Small intestine (tissue), 7 donors: ENCODE data around the gene SFRP2. TPM values are rescaled to one million over a fixed set of nuclear protein-coding genes. Genes with fewer than 3 reads are reported as not detected.

ENCODE experiments used
- DNase-seq, 2 donors: peaks; one replicate each; pipeline versions ENCODE4 v3.0.0 to v3.0.0-alpha.2; 2013
- FAIRE-seq: peaks from 2 replicates; lab custom pipeline; 2012; peaks lifted over from hg19 to GRCh38; lab: Jason Lieb, UNC
- H3K27ac ChIP-seq, 3 donors: one replicate each; pipeline ENCODE4 v1.5.1; 2013; ENCODE audit warnings: low read length in 2 of 3, mild to moderate bottlenecking in 2 of 3, control low read depth in 1 of 3, inconsistent platforms in 1 of 3, low read depth in 1 of 3, moderate library complexity in 1 of 3
- H3K27me3 ChIP-seq, 3 donors: one replicate each; pipeline ENCODE4 v1.6.1; 2013; ENCODE audit warnings: low read length in 3 of 3, inconsistent platforms in 1 of 3; ENCODE audit not compliant: control insufficient read depth in 3 of 3, insufficient read depth in 3 of 3
- H3K36me3 ChIP-seq, 3 donors: one replicate each; pipeline ENCODE4 v1.6.1; 2013; ENCODE audit warnings: low read length in 3 of 3, inconsistent platforms in 1 of 3, low read depth in 1 of 3, mild to moderate bottlenecking in 1 of 3, moderate library complexity in 1 of 3; ENCODE audit not compliant: control insufficient read depth in 3 of 3, insufficient read depth in 2 of 3
- H3K4me1 ChIP-seq, 3 donors: one replicate each; pipeline ENCODE4 v1.6.1; 2013; ENCODE audit warnings: low read length in 2 of 3, inconsistent platforms in 1 of 3, low read depth in 1 of 3, mild to moderate bottlenecking in 1 of 3, moderate library complexity in 1 of 3; ENCODE audit not compliant: control insufficient read depth in 3 of 3, insufficient read depth in 2 of 3
- H3K4me3 ChIP-seq, 3 donors: one replicate each; pipeline ENCODE4 v1.5.1; 2013; ENCODE audit warnings: low read length in 3 of 3, control low read depth in 1 of 3, inconsistent platforms in 1 of 3, low read depth in 1 of 3, mild to moderate bottlenecking in 1 of 3, moderate library complexity in 1 of 3
- H3K9me3 ChIP-seq, 2 donors: one replicate each; pipeline ENCODE4 v1.6.1; 2013; ENCODE audit warnings: low read depth in 1 of 2, low read length in 1 of 2; ENCODE audit not compliant: control insufficient read depth in 2 of 2, insufficient read depth in 1 of 2
- WGBS, 3 donors: extraction: QIAGEN DNeasy Blood & Tissue Kit; methylation state at CpG; one replicate each; pipeline ENCODE4 v1.1.7; 2013; 5-methylcytosine and 5-hydroxymethylcytosine counted together
- polyA plus RNA-seq, 4 donors: library from polyadenylated mRNA; stranded (reverse) in 3 of 4; unstranded in 1 of 4; fragments of 200-250 nt in 3 of 4; fragments of 120-200 nt in 1 of 4; gene quantifications; one replicate each; pipeline versions ENCODE4 v1.2.1 to v1.2.3, GENCODE V29; 2013
- donor health status: healthy with polysubstance abuse.
- donor health status: control.
- donor health status: control.
- donor health status: Bipolar disorder and iron deficiency.
- donor health status: healthy.

The SFRP2 gene
- polyA plus RNA-seq, 4 donors = 1.1 to 11.6 TPM; not detected in 2

DNA sequence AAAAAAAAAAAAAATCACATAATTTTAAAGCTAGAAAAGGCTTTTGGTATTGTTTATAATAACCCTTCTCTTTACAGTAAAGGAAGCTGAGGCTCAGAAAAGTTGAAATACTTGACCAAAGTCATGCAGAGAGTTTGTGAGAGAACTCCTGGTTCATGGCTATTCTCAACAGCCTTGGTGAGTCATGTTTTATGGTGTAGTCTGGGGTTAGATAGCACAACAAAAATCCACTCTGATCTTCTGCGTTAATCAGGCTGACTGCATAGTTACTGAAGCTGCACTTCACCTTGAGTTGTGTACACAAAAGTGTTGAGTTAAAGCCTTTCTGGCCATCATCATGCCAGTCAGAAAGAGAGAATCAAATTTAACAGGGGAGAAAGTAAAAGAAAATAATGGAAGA is 19.3 kb upstream of the SFRP2 start:
- Histone ChIP-seq H3K27me3 (no peaks in the 10 kb centered on the region), H3K36me3 (no peaks in the 10 kb centered on the region), H3K9me3 (no peaks in the 10 kb centered on the region), H3K4me3 (no peak overlapping the region), H3K27ac (no peak overlapping the region), H3K4me1 (no peaks in the 10 kb centered on the region)
- DNase-seq (peak in 1 of 2 donors; percentile 19), FAIRE-seq (no peak)
- 7 to 45% (median 16%) methylated on average over 1 of the region's 1 CpG for WGBS, 3 donors

GRCh38 chr4:153806073-153806472 is 17.2 kb upstream of the SFRP2 start:
- no peaks in the 10 kb centered on the region for H3K9me3 ChIP-seq
- H3K27ac ChIP-seq = no peak overlapping the region
- FAIRE-seq (no peak), DNase-seq (no peak)
- H3K36me3 ChIP-seq = no peaks in the 10 kb centered on the region
- no peaks in the 10 kb centered on the region for H3K4me1 ChIP-seq
- 92 to 93% (median 92%) methylated on average over 30 of the region's 30 CpGs for WGBS, 3 donors
- no peaks in the 10 kb centered on the region for H3K27me3 ChIP-seq
- H3K4me3 ChIP-seq = no peak overlapping the region

DNA sequence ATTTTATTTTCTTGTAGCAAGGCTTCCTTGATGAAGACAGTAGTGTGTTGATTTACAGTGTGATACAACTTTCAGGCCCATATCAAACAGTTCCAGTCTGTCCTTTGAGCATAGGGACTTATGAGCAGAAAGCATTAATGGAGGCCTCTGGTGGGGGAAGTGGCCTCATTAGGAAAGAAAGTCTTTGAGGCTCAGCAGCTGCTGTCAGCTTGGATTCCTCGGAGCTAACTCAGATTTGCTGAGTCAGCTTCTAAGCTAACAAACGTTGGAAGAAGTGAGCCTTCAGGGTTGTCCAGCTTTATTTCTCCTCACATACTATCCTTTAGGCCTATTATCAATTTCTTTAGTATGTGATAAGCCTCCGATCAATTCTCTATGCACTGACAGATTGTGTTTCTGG is 15.8 kb upstream of the SFRP2 start:
- 30 to 33% (median 30%) methylated on average over 3 of the region's 3 CpGs for WGBS, 3 donors
- Histone ChIP-seq H3K9me3 (no peaks in the 10 kb centered on the region), H3K27me3 (no peaks in the 10 kb centered on the region), H3K27ac (no peak overlapping the region), H3K36me3 (no peaks in the 10 kb centered on the region), H3K4me3 (no peak overlapping the region), H3K4me1 (no peaks in the 10 kb centered on the region)
- FAIRE-seq (no peak), DNase-seq (no peak)

DNA sequence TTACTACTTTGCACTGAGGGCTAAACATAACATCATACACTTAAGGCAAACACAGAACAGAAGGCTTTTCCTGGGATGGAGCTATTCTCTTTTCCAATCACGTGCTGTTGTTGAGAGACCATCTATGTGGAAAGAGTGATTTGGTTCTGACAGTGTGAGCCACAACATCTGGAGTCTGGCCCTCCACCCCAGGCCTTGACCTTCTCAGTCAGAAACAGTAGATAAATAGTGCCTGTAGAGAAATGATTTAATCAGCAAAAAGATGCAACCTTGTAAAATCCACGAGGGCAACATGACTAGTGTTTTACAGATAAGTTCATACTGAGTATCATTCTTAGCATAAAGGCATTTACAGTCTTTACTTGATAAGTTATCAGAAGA is 10.8 kb upstream of the SFRP2 start:
- Histone ChIP-seq H3K9me3 (no peaks in the 10 kb centered on the region), H3K36me3 (no peaks in the 10 kb centered on the region), H3K27ac (no peak overlapping the region), H3K4me3 (no peak overlapping the region), H3K4me1 (no peaks in the 10 kb centered on the region), H3K27me3 (peaks cover 0 to 4% (median 0%) of the 10 kb centered on the region in 3 donors)
- DNase-seq (no peak), FAIRE-seq (no peak)
- WGBS, 3 donors = 24 to 27% (median 25%) methylated on average over 2 of the region's 2 CpGs

- 70 to 76% (median 71%) methylated on average over 3 of the region's 3 CpGs for WGBS, 3 donors
- FAIRE-seq (no peak), DNase-seq (no peak)
- Histone ChIP-seq H3K4me1 (no peaks in the 10 kb centered on the region), H3K27me3 (peaks cover 0 to 4% (median 0%) of the 10 kb centered on the region in 3 donors), H3K36me3 (no peaks in the 10 kb centered on the region), H3K4me3 (no peak overlapping the region), H3K9me3 (no peaks in the 10 kb centered on the region), H3K27ac (no peak overlapping the region)
These were observed 10.2 kb upstream of the SFRP2 start for GRCh38 chr4:153798901-153799693.

DNA sequence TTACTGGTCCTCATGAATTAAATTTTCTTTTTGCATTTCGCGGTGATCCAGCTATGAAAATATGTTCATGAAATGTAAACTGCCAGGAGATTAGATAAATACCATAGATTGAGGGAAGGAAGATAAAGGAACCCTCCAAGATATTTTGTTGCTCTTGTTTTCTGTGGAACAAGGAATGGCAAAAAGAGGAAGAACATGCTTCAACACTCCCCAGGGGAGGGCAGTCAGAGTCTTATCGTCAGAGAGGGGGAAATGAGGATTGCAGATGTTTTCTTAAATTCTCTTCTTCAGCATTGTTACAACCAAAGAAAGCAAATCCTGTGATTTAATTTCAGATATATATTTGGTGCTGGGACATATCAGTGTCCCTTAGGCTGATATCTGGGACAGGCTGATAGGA is 9.5 kb upstream of the SFRP2 start:
- H3K27ac ChIP-seq = no peak overlapping the region
- H3K9me3 ChIP-seq = no peaks in the 10 kb centered on the region
- H3K4me3 ChIP-seq = no peak overlapping the region
- WGBS, 3 donors = 50 to 60% (median 59%) methylated on average over 3 of the region's 3 CpGs
- FAIRE-seq (no peak), DNase-seq (no peak)
- H3K27me3 ChIP-seq = peaks cover 0 to 9% (median 0%) of the 10 kb centered on the region in 3 donors
- H3K36me3 ChIP-seq = no peaks in the 10 kb centered on the region
- H3K4me1 ChIP-seq = no peaks in the 10 kb centered on the region

DNA sequence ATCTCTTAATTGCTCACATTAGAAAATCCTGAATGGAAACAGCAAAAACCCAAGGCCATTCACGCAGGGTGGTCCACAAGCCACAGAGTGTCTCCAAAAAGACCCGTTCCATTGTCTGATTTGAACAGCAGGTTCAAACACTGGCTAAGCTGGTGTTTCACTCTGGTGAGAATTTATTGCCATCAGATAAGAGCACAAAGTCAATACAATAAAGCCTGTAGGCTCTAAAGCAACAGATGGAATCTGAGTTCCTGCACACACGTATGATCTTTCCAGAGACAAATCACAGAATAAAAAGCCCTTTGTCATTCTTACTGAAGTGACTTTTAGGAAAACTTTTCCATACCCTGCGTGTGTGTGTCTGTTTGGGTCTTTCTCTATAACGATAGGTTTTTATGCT is 5.1 kb upstream of the SFRP2 start:
- Histone ChIP-seq H3K36me3 (no peaks in the 10 kb centered on the region), H3K4me3 (no peak overlapping the region), H3K9me3 (no peaks in the 10 kb centered on the region), H3K27me3 (peaks cover 13 to 53% (median 33%) of the 10 kb centered on the region in 3 donors), H3K27ac (no peak overlapping the region), H3K4me1 (peaks cover 0 to 11% (median 3%) of the 10 kb centered on the region in 3 donors)
- WGBS, 3 donors = 14 to 53% (median 31%) methylated on average over 5 of the region's 5 CpGs
- FAIRE-seq (no peak), DNase-seq (peak; percentile 46 to 53)

DNA sequence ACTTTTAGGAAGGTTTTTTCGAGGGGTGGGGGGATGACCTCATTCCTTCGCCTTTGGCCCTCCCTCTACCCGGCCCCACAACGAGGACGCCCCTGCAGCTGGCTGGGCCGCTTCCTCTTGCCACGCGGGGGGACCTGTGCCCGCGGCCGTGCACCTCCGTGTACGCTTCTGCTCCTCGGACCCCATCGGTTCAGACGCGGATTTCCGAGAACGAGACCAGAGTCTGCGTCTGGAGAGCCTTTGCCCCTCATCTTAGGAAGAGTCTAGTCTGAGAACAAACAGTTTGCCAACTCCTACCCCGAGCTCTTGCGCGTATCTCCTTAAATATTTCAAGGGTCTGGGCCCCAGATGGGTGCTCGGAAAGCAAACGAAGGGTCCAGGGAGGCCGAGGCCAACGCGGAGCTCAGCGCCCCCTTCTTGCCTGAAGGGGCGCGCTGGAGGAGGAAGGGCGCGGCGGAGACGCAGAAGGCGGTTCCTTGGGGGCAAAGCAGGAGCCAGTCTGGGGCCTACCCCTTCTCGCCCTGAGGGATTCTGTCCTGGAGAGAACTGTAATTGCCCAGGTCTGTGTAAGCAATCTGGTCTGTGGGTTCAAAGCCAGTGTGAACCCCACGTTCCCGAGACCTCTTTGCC is 3.9 kb upstream of the SFRP2 start:
- H3K27me3 ChIP-seq = peaks cover 19 to 66% (median 46%) of the 10 kb centered on the region in 3 donors

More for the DNA sequence above, 3.9 kb upstream of the SFRP2 start:
- Histone ChIP-seq H3K4me3 (peak overlapping the region in 1 of 3 donors; percentile 9), H3K27ac (no peak overlapping the region), H3K4me1 (peaks cover 0 to 11% (median 3%) of the 10 kb centered on the region in 3 donors), H3K36me3 (no peaks in the 10 kb centered on the region), H3K9me3 (no peaks in the 10 kb centered on the region)
- WGBS, 3 donors = 15 to 17% (median 15%) methylated on average over 39 of the region's 39 CpGs
- no peak for DNase-seq
- FAIRE-seq = no peak
